CD8-positive, alpha-beta memory T cell (primary cell): Measurements from ENCODE around the gene IQSEC1. TPM values are rescaled to one million over a fixed set of nuclear protein-coding genes. Genes with fewer than 3 reads are reported as not detected.

ENCODE experiments used
- CTCF ChIA-PET: fragments of 350-600 bp; sonication (Branson Sonifier 250); formaldehyde crosslinking; loops from one replicate; lab custom pipeline; 2021; ENCODE audit warnings: antibody characterized with exemption; lab: Charles Lee
- POLR2A ChIA-PET: fragments of 350-600 bp; sonication (Branson Sonifier 250); formaldehyde crosslinking; loops from one replicate; lab custom pipeline; 2021; ENCODE audit warnings: antibody characterized with exemption; lab: Charles Lee
- DNase-seq, 5 donors: peaks; one replicate each; pipeline versions ENCODE4 v3.0.0 to v3.0.0-alpha.2; 2020 to 2022; ENCODE audit warnings: mixed read lengths in 1 of 5
- H3K27ac ChIP-seq: one replicate; pipeline ENCODE4 v1.7.0; 2013; ENCODE audit warnings: low read depth, mild to moderate bottlenecking, low read length, moderate library complexity
- H3K27me3 ChIP-seq: 2 replicates; pipeline ENCODE4 v1.7.0; 2013; ENCODE audit warnings: low read length, mild to moderate bottlenecking; ENCODE audit not compliant: insufficient read depth, poor library complexity, severe bottlenecking
- H3K36me3 ChIP-seq: 2 replicates; pipeline ENCODE4 v1.7.0; 2013; ENCODE audit warnings: mild to moderate bottlenecking, low read length, moderate library complexity; ENCODE audit not compliant: insufficient read depth
- H3K4me1 ChIP-seq: 2 replicates; pipeline ENCODE4 v1.7.0; 2013; ENCODE audit warnings: mild to moderate bottlenecking, low read length, moderate library complexity; ENCODE audit not compliant: insufficient read depth
- H3K4me3 ChIP-seq: 2 replicates; pipeline ENCODE4 v1.7.0; 2013; ENCODE audit warnings: mild to moderate bottlenecking, low read length
- H3K9me3 ChIP-seq: 2 replicates; pipeline ENCODE4 v1.7.0; 2013; ENCODE audit warnings: mild to moderate bottlenecking, low read length
- H3K27ac Mint-ChIP-seq, 8 donors: one replicate each; pipeline ENCODE4 v1.8.0; 2020 to 2021; ENCODE audit warnings: mixed read lengths in 8 of 8, mild to moderate bottlenecking in 6 of 8, inconsistent platforms in 3 of 8, moderate library complexity in 3 of 8
- H3K27me3 Mint-ChIP-seq, 2 donors: one replicate each; pipeline ENCODE4 v1.8.0; 2020 to 2021; ENCODE audit warnings: mixed read lengths in 2 of 2, mild to moderate bottlenecking in 1 of 2, moderate library complexity in 1 of 2
- H3K36me3 Mint-ChIP-seq, 3 donors: one replicate each; pipeline ENCODE4 v1.8.0; 2020 to 2021; ENCODE audit warnings: mixed read lengths in 3 of 3, inconsistent platforms in 1 of 3, mild to moderate bottlenecking in 1 of 3
- H3K4me1 Mint-ChIP-seq, 3 donors: one replicate each; pipeline ENCODE4 v1.8.0; 2020 to 2021; ENCODE audit warnings: mixed read lengths in 3 of 3, inconsistent platforms in 1 of 3, mild to moderate bottlenecking in 1 of 3
- H3K4me3 Mint-ChIP-seq, 7 donors: one replicate each; pipeline ENCODE4 v1.8.0; 2020 to 2021; ENCODE audit warnings: mixed read lengths in 7 of 7, mild to moderate bottlenecking in 6 of 7, moderate library complexity in 4 of 7, inconsistent platforms in 2 of 7
- H3K9me3 Mint-ChIP-seq, 5 donors: one replicate each; pipeline ENCODE4 v1.8.0; 2020 to 2022; ENCODE audit warnings: mixed read lengths in 5 of 5, mild to moderate bottlenecking in 3 of 5, moderate library complexity in 2 of 5, inconsistent platforms in 1 of 5
- polyA plus RNA-seq: library from polyadenylated mRNA; unstranded; fragments of 300-500 nt; fragmentation: Illumina TruSeq; gene quantifications from one replicate; pipeline ENCODE4 v1.2.3, GENCODE V29; 2021
- total RNA-seq, 2 experiments: library from RNA; stranded (reverse); gene quantifications; one replicate each; pipeline ENCODE4 v1.2.3, GENCODE V29; 2021

IQSEC1 gene
- total and polyA plus RNA-seq, 3 experiments from 2014 or later = 18.5 to 33.7 (median 19.8) TPM

- Histone ChIP-seq H3K9me3 (no peaks in the 10 kb centered on the region), H3K27ac (no peak overlapping the region), H3K4me1 (peaks cover 96% of the 10 kb centered on the region), H3K4me3 (no peak overlapping the region), H3K36me3 (peaks cover 8% of the 10 kb centered on the region), H3K27me3 (no peaks in the 10 kb centered on the region)
- Mint-ChIP-seq H3K9me3 (no peaks in the 10 kb centered on the region), H3K27me3 (no peaks in the 10 kb centered on the region), H3K4me1 (peaks cover 76 to 96% (median 83%) of the 10 kb centered on the region in 3 donors), H3K4me3 (peak overlapping the region in 3 of 7 donors; percentile 35 to 69 (median 55)), H3K36me3 (peaks cover 3 to 43% (median 6%) of the 10 kb centered on the region in 3 donors), H3K27ac (peak overlapping the region; percentile 47 to 94 (median 82))
- no peak for DNase-seq
- ChIA-PET POLR2A (no interaction called here), CTCF (interaction anchor here (1.3 to 13.0 kb wide), 2 partner anchors 8 to 16 kb away, joined by 3 to 134 read pairs; no protein-coding TSS in a partner anchor)
Measured at GRCh38 chr3:13005301-13005700, 67.9 kb downstream of the IQSEC1 start.

GRCh38 chr3:13004376-13004775 lies 68.9 kb downstream of the IQSEC1 start:
- H3K9me3 Mint-ChIP-seq = no peaks in the 10 kb centered on the region
- H3K36me3 ChIP-seq = peaks cover 8% of the 10 kb centered on the region
- DNase-seq = no peak
- ChIA-PET CTCF (interaction anchor here (1.2 to 13.0 kb wide), 4 partner anchors 7 to 88 kb away, joined by 3 to 134 read pairs (median 6); no protein-coding TSS in a partner anchor), POLR2A (no interaction called here)
- peaks cover 76 to 96% (median 82%) of the 10 kb centered on the region in 3 donors for H3K4me1 Mint-ChIP-seq
- peaks cover 8 to 51% (median 11%) of the 10 kb centered on the region in 3 donors for H3K36me3 Mint-ChIP-seq
- H3K4me3 ChIP-seq = no peak overlapping the region
- H3K27me3 Mint-ChIP-seq = no peaks in the 10 kb centered on the region
- H3K4me1 ChIP-seq = peaks cover 96% of the 10 kb centered on the region
- H3K9me3 ChIP-seq = no peaks in the 10 kb centered on the region
- no peak overlapping the region for H3K27ac ChIP-seq
- H3K4me3 Mint-ChIP-seq = peak overlapping the region in 3 of 7 donors; percentile 22 to 71 (median 38)
- H3K27me3 ChIP-seq = no peaks in the 10 kb centered on the region
- H3K27ac Mint-ChIP-seq = peak overlapping the region; percentile 70 to 98 (median 88)

DNA sequence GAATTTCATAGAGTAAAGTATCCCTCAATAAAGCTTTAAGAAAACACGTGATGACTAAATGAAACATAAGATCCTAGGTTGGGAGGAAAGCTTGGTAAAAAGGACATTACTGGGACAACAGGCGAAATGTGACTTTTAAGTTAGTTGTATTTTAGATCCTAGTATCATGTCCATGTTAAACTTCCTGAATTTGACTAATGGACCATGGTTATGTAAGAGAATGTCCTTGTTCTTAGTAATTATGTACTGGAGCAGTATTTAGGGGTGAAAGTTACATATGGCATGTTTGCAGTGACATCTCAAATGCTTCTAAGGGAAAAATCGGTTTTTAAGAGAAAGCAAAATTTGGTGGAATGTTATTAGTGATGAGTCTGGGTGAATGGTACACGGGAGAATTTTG lies 69.6 kb downstream of the IQSEC1 start:
- Mint-ChIP-seq H3K27ac (peak overlapping the region; percentile 70 to 98 (median 90)), H3K4me1 (peaks cover 75 to 96% (median 82%) of the 10 kb centered on the region in 3 donors), H3K27me3 (no peaks in the 10 kb centered on the region), H3K9me3 (no peaks in the 10 kb centered on the region), H3K4me3 (peak overlapping the region in 1 of 7 donors; percentile 71), H3K36me3 (peaks cover 8 to 57% (median 13%) of the 10 kb centered on the region in 3 donors)
- no peaks in the 10 kb centered on the region for H3K9me3 ChIP-seq
- H3K27me3 ChIP-seq = no peaks in the 10 kb centered on the region
- peaks cover 96% of the 10 kb centered on the region for H3K4me1 ChIP-seq
- POLR2A ChIA-PET = interaction anchor here (0.9 kb wide), 1 partner anchor 8 kb away, joined by 4 read pairs; no protein-coding TSS in a partner anchor
- peaks cover 8% of the 10 kb centered on the region for H3K36me3 ChIP-seq
- DNase-seq = no peak
- H3K4me3 ChIP-seq = no peak overlapping the region
- CTCF ChIA-PET = interaction anchor here (1.2 to 13.0 kb wide), 4 partner anchors 7 to 89 kb away, joined by 3 to 134 read pairs (median 6); no protein-coding TSS in a partner anchor
- no peak overlapping the region for H3K27ac ChIP-seq

GRCh38 chr3:13002398-13003124 lies 70.7 kb downstream of the IQSEC1 start:
- Histone ChIP-seq H3K4me1 (peaks cover 86% of the 10 kb centered on the region), H3K27me3 (no peaks in the 10 kb centered on the region), H3K27ac (no peak overlapping the region), H3K36me3 (peaks cover 8% of the 10 kb centered on the region), H3K4me3 (no peak overlapping the region), H3K9me3 (no peaks in the 10 kb centered on the region)
- ChIA-PET CTCF (no interaction called here), POLR2A (no interaction called here)
- H3K9me3 Mint-ChIP-seq = no peaks in the 10 kb centered on the region
- H3K27me3 Mint-ChIP-seq = no peaks in the 10 kb centered on the region
- peak overlapping the region; percentile 5 to 66 (median 43) for H3K4me3 Mint-ChIP-seq
- peak overlapping the region; percentile 44 to 98 (median 92) for H3K27ac Mint-ChIP-seq
- DNase-seq = peak in 1 of 5 donors; percentile 63
- peaks cover 75 to 93% (median 77%) of the 10 kb centered on the region in 3 donors for H3K4me1 Mint-ChIP-seq
- peaks cover 8 to 62% (median 18%) of the 10 kb centered on the region in 3 donors for H3K36me3 Mint-ChIP-seq

- no peaks in the 10 kb centered on the region for H3K9me3 ChIP-seq
Measured at GRCh38 chr3:12999147-13000140, 73.8 kb downstream of the IQSEC1 start.

GRCh38 chr3:12998648-12999047 lies 74.6 kb downstream of the IQSEC1 start:
- H3K27ac Mint-ChIP-seq = peak overlapping the region in 6 of 8 donors; percentile 42 to 82 (median 62)

More at GRCh38 chr3:12999147-13000140, 73.8 kb downstream of the IQSEC1 start:
- Histone ChIP-seq H3K27ac (peak overlapping the region; percentile 86), H3K27me3 (no peaks in the 10 kb centered on the region), H3K4me1 (peaks cover 62% of the 10 kb centered on the region), H3K36me3 (peaks cover 13% of the 10 kb centered on the region), H3K4me3 (no peak overlapping the region)
- CTCF ChIA-PET = interaction anchor here (0.9 to 10.0 kb wide), 6 partner anchors 10 to 107 kb away, joined by 3 to 134 read pairs (median 3); no protein-coding TSS in a partner anchor
- no peaks in the 10 kb centered on the region for H3K9me3 Mint-ChIP-seq
- peak overlapping the region; percentile 0 to 82 (median 50) for H3K27ac Mint-ChIP-seq
- no peak for DNase-seq
- no peaks in the 10 kb centered on the region for H3K27me3 Mint-ChIP-seq
- H3K4me3 Mint-ChIP-seq = peak overlapping the region in 3 of 7 donors; percentile 18 to 67 (median 20)
- peaks cover 10 to 69% (median 21%) of the 10 kb centered on the region in 3 donors for H3K36me3 Mint-ChIP-seq
- peaks cover 66 to 86% (median 83%) of the 10 kb centered on the region in 3 donors for H3K4me1 Mint-ChIP-seq
- POLR2A ChIA-PET = interaction anchor here (0.6 to 0.9 kb wide), 2 partner anchors 12 to 15 kb away, joined by 3 to 4 read pairs; no protein-coding TSS in a partner anchor

DNA sequence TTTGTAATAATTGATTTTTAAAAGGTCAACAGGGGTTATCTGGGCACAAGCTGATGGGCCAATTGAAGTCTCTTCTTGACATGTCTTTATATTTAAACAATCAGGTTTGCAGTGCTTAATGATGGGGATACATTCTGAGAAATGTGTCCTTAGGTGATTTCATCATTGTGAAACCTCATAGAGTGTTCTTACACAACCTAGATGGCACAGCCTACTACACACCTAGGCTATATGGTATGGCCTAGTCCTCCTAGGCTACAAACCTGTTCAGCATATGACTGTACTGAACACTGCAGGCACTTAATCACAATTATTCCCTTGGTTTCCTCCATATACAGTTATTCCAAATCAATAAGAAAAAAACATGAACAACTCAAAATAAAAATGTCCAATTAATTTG lies 75.8 kb downstream of the IQSEC1 start:
- peak overlapping the region in 1 of 7 donors; percentile 72 for H3K4me3 Mint-ChIP-seq
- Histone ChIP-seq H3K4me1 (peaks cover 51% of the 10 kb centered on the region), H3K9me3 (no peaks in the 10 kb centered on the region), H3K4me3 (no peak overlapping the region), H3K27ac (no peak overlapping the region), H3K27me3 (no peaks in the 10 kb centered on the region), H3K36me3 (peaks cover 13% of the 10 kb centered on the region)
- H3K27ac Mint-ChIP-seq = peak overlapping the region in 6 of 8 donors; percentile 24 to 82 (median 63)
- peaks cover 46 to 72% (median 64%) of the 10 kb centered on the region in 3 donors for H3K4me1 Mint-ChIP-seq
- ChIA-PET CTCF (interaction anchor here (10.0 kb wide), 1 partner anchor 12 kb away, joined by 134 read pairs; no protein-coding TSS in a partner anchor), POLR2A (no interaction called here)
- H3K36me3 Mint-ChIP-seq = peaks cover 10 to 61% (median 21%) of the 10 kb centered on the region in 3 donors
- no peak for DNase-seq
- no peaks in the 10 kb centered on the region for H3K27me3 Mint-ChIP-seq
- H3K9me3 Mint-ChIP-seq = no peaks in the 10 kb centered on the region

More at GRCh38 chr3:12998648-12999047, 74.6 kb downstream of the IQSEC1 start:
- Histone ChIP-seq H3K9me3 (no peaks in the 10 kb centered on the region), H3K27ac (peak overlapping the region; percentile 86), H3K36me3 (peaks cover 13% of the 10 kb centered on the region), H3K4me1 (peaks cover 55% of the 10 kb centered on the region), H3K27me3 (no peaks in the 10 kb centered on the region), H3K4me3 (no peak overlapping the region)
- Mint-ChIP-seq H3K36me3 (peaks cover 10 to 63% (median 21%) of the 10 kb centered on the region in 3 donors), H3K4me3 (peak overlapping the region in 3 of 7 donors; percentile 18 to 67 (median 46)), H3K4me1 (peaks cover 58 to 78% (median 75%) of the 10 kb centered on the region in 3 donors), H3K9me3 (no peaks in the 10 kb centered on the region), H3K27me3 (no peaks in the 10 kb centered on the region)
- CTCF ChIA-PET = interaction anchor here (0.5 to 10.0 kb wide), 4 partner anchors 11 to 157 kb away, joined by 3 to 134 read pairs (median 5); partner anchors contain the start of gene RPL32
- POLR2A ChIA-PET = no interaction called here
- DNase-seq = peak in 1 of 5 donors; percentile 31
